Caco-2 (cell line): Measurements from ENCODE around the gene C10orf90. TPM values are rescaled to one million over a fixed set of nuclear protein-coding genes. Genes with fewer than 3 reads are reported as not detected.
A peak's percentile ranks its signal among the peaks of the same experiment; 100 is the strongest.

Experiments
- BruUV-seq: library from RNA; stranded (reverse); fragments of 400-500 nt; replicated peaks from 2 replicates; lab custom pipeline; 2021; lab: Mats Ljungman, UMichigan
- CTCF ChIA-PET: fragments of 300-600 bp; sonication (Branson Sonifier 250); formaldehyde crosslinking; loops from one replicate; lab custom pipeline; 2022; ENCODE audit warnings: antibody characterized with exemption; lab: Charles Lee
- POLR2A ChIA-PET: fragments of 300-600 bp; sonication (Branson Sonifier 250); formaldehyde crosslinking; loops from one replicate; lab custom pipeline; 2022; ENCODE audit warnings: antibody characterized with exemption; lab: Charles Lee
- DNase-seq, 2 experiments: peaks; one replicate each; pipeline versions ENCODE4 v3.0.0 to v3.0.0-alpha.2; 2020 to 2022
- H3K27me3 ChIP-seq: replicated peaks from 2 replicates; pipeline ENCODE4 v1.6.0; 2011; ENCODE audit warnings: low read length; ENCODE audit not compliant: control insufficient read depth, insufficient read depth
- H3K36me3 ChIP-seq: 2 replicates; pipeline ENCODE4 v1.5.1; 2011; ENCODE audit warnings: low read length; ENCODE audit not compliant: control insufficient read depth, insufficient read depth
- H3K4me1 ChIP-seq: fragments of 250-450 bp; sonication (Bioruptor Pico); 2 replicates; pipeline ENCODE4 v1.5.1; 2020; ENCODE audit warnings: mild to moderate bottlenecking
- H3K4me3 ChIP-seq: 2 replicates; pipeline ENCODE4 v1.5.1; 2011; ENCODE audit warnings: low read depth, mild to moderate bottlenecking, control low read depth, low read length
- H3K9me3 ChIP-seq: fragments of 250-450 bp; sonication (Bioruptor Pico); 2 replicates; pipeline ENCODE4 v1.5.1; 2020; ENCODE audit warnings: mild to moderate bottlenecking, moderate library complexity
- H3K27ac Mint-ChIP-seq: one replicate; pipeline ENCODE4 v1.8.0; 2022; ENCODE audit warnings: mixed read lengths; ENCODE audit not compliant: unreplicated experiment
- H3K27me3 Mint-ChIP-seq: one replicate; pipeline ENCODE4 v1.8.0; 2022; ENCODE audit warnings: mixed read lengths; ENCODE audit not compliant: insufficient read depth, unreplicated experiment
- H3K36me3 Mint-ChIP-seq: one replicate; pipeline ENCODE4 v1.8.0; 2022; ENCODE audit warnings: mild to moderate bottlenecking, mixed read lengths; ENCODE audit not compliant: insufficient read depth, unreplicated experiment
- H3K4me1 Mint-ChIP-seq: one replicate; pipeline ENCODE4 v1.8.0; 2022; ENCODE audit warnings: low read depth, mixed read lengths; ENCODE audit not compliant: unreplicated experiment
- H3K4me3 Mint-ChIP-seq: one replicate; pipeline ENCODE4 v1.8.0; 2022; ENCODE audit warnings: mild to moderate bottlenecking, moderate library complexity, mixed read lengths; ENCODE audit not compliant: unreplicated experiment
- H3K9me3 Mint-ChIP-seq: one replicate; pipeline ENCODE4 v1.8.0; 2022; ENCODE audit warnings: mixed read lengths; ENCODE audit not compliant: unreplicated experiment
- CTCF ChIP-seq, 2 experiments: fragments of 200-600 bp in 1 of 2; IDR thresholded peaks; 1 replicate in 1 of 2; 2 replicates in 1 of 2; pipeline versions ENCODE4 v1.5.1 to v1.8.0; 2011 to 2022; ENCODE audit warnings: antibody characterized with exemption in 1 of 2, control low read depth in 1 of 2, inconsistent platforms in 1 of 2, low read depth in 1 of 2, low read length in 1 of 2, mild to moderate bottlenecking in 1 of 2, moderate library complexity in 1 of 2; ENCODE audit not compliant: insufficient read depth in 1 of 2, severe bottlenecking in 1 of 2, unreplicated experiment in 1 of 2
- intact Hi-C: fragments of 100-400 bp; cut with micrococcal nuclease; formaldehyde crosslinking; loops from one replicate; pipeline ENCODE4 v1.10.0; 2022; ENCODE audit not compliant: unreplicated experiment
- total RNA-seq: library from RNA; stranded (reverse); gene quantifications from 2 replicates; pipeline ENCODE4 v1.2.3, GENCODE V29; 2022

The C10orf90 gene
- total RNA-seq, 1 experiment from 2014 or later, result not detected

GRCh38 chr10:126570621-126571602, 99.6 kb downstream of the C10orf90 start:
- Mint-ChIP-seq H3K4me1 (no peaks in the 10 kb centered on the region), H3K9me3 (no peaks in the 10 kb centered on the region), H3K36me3 (no peaks in the 10 kb centered on the region), H3K27me3 (peaks cover 9% of the 10 kb centered on the region), H3K27ac (no peak overlapping the region), H3K4me3 (no peak overlapping the region)
- TF ChIP-seq CTCF (IDR thresholded peaks at IDR 0.05; ENCODE audit: insufficient read depth in 1 of 2, low read depth in 1 of 2, low read length in 1 of 2, severe bottlenecking in 1 of 2, unreplicated experiment in 1 of 2), result peak in 1 of 2 experiments; percentile 36
- ChIA-PET CTCF (no interaction called here), POLR2A (no interaction called here)
- DNase-seq, result peak; percentile 54 to 66
- Histone ChIP-seq H3K9me3 (peaks cover 9% of the 10 kb centered on the region; the same call in 1 of the 2 replicates), H3K27me3 (no peaks in the 10 kb centered on the region), H3K4me3 (no peak overlapping the region), H3K36me3 (no peaks in the 10 kb centered on the region), H3K4me1 (no peaks in the 10 kb centered on the region)
- BruUV-seq, result no TSS peak
- intact Hi-C loops, result loop anchor here (1.0 to 10.0 kb wide), 2 partner anchors 178 to 404 kb away; no protein-coding TSS in a partner anchor

GRCh38 chr10:126570245-126570570, 100.3 kb downstream of the C10orf90 start:
- no peaks in the 10 kb centered on the region for H3K4me1 ChIP-seq
- no peak for DNase-seq
- H3K4me3 Mint-ChIP-seq, result no peak overlapping the region
- H3K36me3 Mint-ChIP-seq, result no peaks in the 10 kb centered on the region
- H3K27me3 ChIP-seq, result no peaks in the 10 kb centered on the region
- ChIA-PET POLR2A (no interaction called here), CTCF (no interaction called here)
- H3K27me3 Mint-ChIP-seq, result peaks cover 9% of the 10 kb centered on the region
- H3K27ac Mint-ChIP-seq, result no peak overlapping the region
- TF ChIP-seq CTCF (IDR thresholded peaks at IDR 0.05; ENCODE audit: insufficient read depth in 1 of 2, low read depth in 1 of 2, low read length in 1 of 2, severe bottlenecking in 1 of 2, unreplicated experiment in 1 of 2), result no peak
- no peaks in the 10 kb centered on the region for H3K36me3 ChIP-seq
- H3K9me3 Mint-ChIP-seq, result no peaks in the 10 kb centered on the region
- intact Hi-C loops, result loop anchor here (10.0 kb wide), 1 partner anchor 405 kb away; no protein-coding TSS in a partner anchor
- peaks cover 4% of the 10 kb centered on the region; the same call in 1 of the 2 replicates for H3K9me3 ChIP-seq
- no peak overlapping the region for H3K4me3 ChIP-seq
- no peaks in the 10 kb centered on the region for H3K4me1 Mint-ChIP-seq
- BruUV-seq, result no TSS peak

GRCh38 chr10:126569513-126570244, 100.8 kb downstream of the C10orf90 start:
- Mint-ChIP-seq H3K27ac (no peak overlapping the region), H3K4me3 (no peak overlapping the region), H3K4me1 (no peaks in the 10 kb centered on the region), H3K9me3 (no peaks in the 10 kb centered on the region), H3K36me3 (no peaks in the 10 kb centered on the region), H3K27me3 (peaks cover 9% of the 10 kb centered on the region)
- no TSS peak for BruUV-seq
- no peaks in the 10 kb centered on the region for H3K27me3 ChIP-seq
- ChIA-PET CTCF (no interaction called here), POLR2A (no interaction called here)
- H3K4me3 ChIP-seq, result no peak overlapping the region
- intact Hi-C loops, result loop anchor here (10.0 kb wide), 1 partner anchor 405 kb away; no protein-coding TSS in a partner anchor
- no peak for TF ChIP-seq CTCF (IDR thresholded peaks at IDR 0.05; ENCODE audit: insufficient read depth in 1 of 2, low read depth in 1 of 2, low read length in 1 of 2, severe bottlenecking in 1 of 2, unreplicated experiment in 1 of 2)
- DNase-seq, result no peak
- no peaks in the 10 kb centered on the region; the same call in 1 of the 2 replicates for H3K9me3 ChIP-seq
- H3K36me3 ChIP-seq, result no peaks in the 10 kb centered on the region
- no peaks in the 10 kb centered on the region for H3K4me1 ChIP-seq
